Fibroblast of the conjunctiva (primary cell): ENCODE results near the gene TIE1.

Source experiments
- DNase-seq: peaks from one replicate; pipeline ENCODE4 v3.0.0-alpha.2; 2010; ENCODE audit warnings: low read depth

Gene TIE1

DNA sequence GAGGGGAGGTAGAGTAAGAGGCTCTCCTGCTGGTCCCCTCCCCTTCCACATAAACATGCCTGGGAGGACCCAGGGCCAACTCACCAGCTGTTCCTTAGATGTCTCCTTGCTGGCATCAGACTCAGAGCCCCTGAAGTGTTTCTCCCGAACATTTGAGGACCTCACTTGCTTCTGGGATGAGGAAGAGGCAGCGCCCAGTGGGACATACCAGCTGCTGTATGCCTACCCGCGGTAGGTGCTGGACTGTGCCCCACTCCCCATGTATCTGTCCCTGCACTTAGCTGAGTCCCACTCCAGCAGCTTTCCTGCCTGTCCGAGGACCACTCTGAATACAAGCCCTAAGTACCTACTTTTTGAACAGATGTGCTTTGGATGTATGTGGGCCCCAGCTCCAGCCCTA, 37.2 kb downstream of the TIE1 start:
- DNase-seq: no peak

DNA sequence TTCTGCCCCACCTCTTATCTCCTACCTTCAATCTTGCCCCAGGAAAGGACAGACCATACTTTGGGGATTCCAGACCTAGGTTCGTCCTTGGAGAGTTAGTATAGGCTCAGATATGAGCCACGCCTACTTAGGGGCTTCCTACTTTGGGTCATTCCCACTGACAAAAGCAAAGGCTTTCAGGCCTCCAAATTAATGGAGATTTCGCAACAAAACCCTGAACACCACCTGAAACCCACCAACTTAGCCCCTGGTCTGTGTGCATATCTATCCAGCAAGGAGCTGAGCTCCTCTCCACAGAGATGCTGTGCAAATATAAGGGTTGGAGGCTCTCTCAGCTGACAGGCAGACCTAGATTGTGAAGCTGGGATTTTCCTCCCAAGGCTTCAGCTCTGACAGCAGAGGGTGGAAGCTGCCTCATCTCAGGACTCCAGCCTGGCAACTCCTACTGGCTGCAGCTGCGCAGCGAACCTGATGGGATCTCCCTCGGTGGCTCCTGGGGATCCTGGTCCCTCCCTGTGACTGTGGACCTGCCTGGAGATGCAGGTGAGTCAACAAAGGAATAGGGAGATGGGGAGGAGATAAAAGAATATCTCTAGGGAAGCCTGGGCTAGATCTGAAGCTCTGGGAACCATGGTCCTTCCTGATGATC, 38.9 kb downstream of the TIE1 start:
- DNase-seq: no peak

- DNase-seq: no peak
Measured at GRCh38 chr1:43340559-43340958, 39.8 kb downstream of the TIE1 start.

DNA sequence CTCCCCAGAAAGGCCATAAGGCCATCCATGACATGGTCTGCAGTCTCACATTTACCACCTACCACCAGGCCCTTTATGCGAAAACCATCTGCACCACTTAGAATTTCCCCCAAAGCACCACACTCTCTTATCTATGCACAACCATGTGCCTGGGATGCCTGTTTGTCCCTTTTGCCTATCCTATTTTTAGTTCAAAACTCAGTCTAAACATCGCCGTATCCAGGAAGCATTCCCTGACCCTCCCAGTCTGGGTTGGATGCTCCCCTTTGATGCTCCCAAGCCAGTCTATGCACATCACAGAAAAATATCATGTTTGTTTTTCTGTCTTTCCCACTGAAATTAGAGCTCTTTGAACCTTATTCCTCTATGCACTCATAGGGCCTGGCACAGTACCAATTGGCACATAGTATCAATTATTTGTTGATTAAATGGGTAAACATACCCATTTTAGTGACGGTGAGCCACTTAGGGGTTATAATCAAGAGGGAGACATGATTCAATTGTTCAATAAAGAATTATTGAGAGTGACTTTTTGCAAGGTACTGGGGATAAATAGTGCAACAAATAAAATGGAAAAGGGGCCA, 43.6 kb downstream of the TIE1 start:
- DNase-seq: no peak

- no peak for DNase-seq
Measured at GRCh38 chr1:43345120-43345519, 44.3 kb downstream of the TIE1 start.

GRCh38 chr1:43346636-43347035, 45.9 kb downstream of the TIE1 start:
- DNase-seq: no peak

GRCh38 chr1:43348343-43348808, 47.6 kb downstream of the TIE1 start:
- DNase-seq: no peak

DNA sequence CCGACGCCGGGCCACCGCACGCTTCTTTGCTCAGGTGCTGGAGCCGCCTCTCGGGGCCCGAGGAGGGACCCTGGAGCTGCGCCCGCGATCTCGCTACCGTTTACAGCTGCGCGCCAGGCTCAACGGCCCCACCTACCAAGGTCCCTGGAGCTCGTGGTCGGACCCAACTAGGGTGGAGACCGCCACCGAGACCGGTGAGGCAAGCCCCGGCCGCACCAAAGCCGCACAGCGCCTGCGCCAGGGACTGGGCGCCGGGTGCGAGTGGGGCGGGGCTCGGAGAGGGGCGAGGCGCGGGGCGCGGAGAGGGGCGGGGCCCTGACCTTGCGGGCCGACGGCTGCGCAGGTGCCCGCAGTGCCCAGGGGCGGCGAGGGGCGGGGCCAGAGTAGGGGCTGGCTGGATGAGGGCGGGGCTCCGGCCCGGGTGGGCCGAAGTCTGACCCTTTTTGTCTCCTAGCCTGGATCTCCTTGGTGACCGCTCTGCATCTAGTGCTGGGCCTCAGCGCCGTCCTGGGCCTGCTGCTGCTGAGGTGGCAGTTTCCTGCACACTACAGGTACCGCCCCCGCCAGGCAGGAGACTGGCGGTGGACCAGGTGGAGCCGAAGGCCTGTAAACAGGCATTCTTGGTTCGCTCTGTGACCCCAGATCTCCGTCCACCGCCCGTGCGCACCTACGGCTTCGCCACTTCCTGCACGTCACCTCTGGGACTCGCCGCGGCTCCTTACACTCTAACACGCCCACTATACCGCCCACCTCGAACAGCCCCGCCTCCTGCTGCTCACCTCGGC, 48.2 kb downstream of the TIE1 start:
- DNase-seq: no peak

GRCh38 chr1:43349594-43350306, 49.0 kb downstream of the TIE1 start:
- DNase-seq: no peak

DNA sequence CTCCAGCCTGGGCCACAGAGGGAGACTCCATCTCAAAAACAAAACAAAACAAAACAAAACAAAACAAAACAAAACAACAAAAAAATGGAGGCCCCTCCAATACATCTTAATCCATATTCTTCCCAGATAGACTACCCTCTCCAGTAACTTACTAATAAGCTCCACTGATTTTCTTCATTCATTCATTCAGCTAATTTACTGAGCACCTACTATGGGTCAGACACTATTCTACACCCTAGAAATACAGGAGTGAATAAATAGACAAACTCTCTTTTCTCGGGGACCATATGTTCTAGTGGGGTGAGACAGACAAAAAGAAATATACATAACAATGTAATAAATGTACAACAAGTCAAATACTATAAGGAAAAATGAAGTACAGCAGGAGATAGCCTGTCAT, 50.2 kb downstream of the TIE1 start:
- DNase-seq: no peak

- DNase-seq: no peak
Measured at GRCh38 chr1:43351421-43352350, 50.9 kb downstream of the TIE1 start.

- DNase-seq: no peak
Measured at GRCh38 chr1:43352351-43352705, 51.5 kb downstream of the TIE1 start.

- DNase-seq: no peak
Measured at GRCh38 chr1:43352881-43353280, 52.1 kb downstream of the TIE1 start.

GRCh38 chr1:43354471-43354870, 53.7 kb downstream of the TIE1 start:
- DNase-seq: no peak

- no peak for DNase-seq
Measured at GRCh38 chr1:43354936-43355335, 54.2 kb downstream of the TIE1 start.

- no peak for DNase-seq
Measured at GRCh38 chr1:43357251-43357650, 56.5 kb downstream of the TIE1 start.

- no peak for DNase-seq
Measured at GRCh38 chr1:43358121-43358745, 57.5 kb downstream of the TIE1 start.

DNA sequence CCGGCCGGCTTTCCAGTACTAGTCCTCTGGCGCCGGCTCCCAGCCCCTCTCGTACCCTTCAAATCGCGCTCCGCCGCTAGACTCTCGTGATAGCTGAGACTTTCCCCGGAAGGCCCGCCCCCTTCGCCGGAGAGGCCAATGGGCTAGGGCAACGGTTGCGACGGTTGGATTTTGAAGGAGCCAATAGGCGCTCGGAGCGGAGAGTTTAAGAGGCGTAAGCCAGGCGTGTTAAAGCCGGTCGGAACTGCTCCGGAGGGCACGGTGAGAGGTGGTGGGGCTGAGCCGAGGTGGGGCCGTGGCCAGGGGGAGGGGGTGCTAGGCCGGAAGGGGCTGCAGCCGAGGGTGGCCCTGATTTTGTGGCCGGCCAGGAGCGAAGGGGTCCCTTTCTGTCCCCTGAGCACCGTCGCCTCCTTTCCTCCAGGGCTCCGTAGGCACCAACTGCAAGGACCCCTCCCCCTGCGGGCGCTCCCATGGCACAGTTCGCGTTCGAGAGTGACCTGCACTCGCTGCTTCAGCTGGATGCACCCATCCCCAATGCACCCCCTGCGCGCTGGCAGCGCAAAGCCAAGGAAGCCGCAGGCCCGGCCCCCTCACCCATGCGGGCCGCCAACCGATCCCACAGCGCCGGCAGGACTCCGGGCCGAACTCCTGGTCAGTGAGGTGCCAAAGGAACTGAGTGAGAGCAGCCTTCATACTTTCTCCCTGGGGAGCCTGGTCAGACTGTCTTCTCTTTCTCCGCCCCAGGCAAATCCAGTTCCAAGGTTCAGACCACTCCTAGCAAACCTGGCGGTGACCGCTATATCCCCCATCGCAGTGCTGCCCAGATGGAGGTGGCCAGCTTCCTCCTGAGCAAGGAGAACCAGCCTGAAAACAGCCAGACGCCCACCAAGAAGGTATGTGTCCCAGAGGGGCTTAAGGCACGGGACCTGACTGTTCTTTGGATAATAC, 58.2 kb downstream of the TIE1 start, which contains the start of gene CDC20:
CDC20 (plus strand) TSS at position 236 of the 948 bp plus-strand sequence; CDS start at position 471, 235 bp downstream.
- peak; percentile 90 for DNase-seq

GRCh38 chr1:43359696-43360095, 58.9 kb downstream of the TIE1 start:
- no peak for DNase-seq

DNA sequence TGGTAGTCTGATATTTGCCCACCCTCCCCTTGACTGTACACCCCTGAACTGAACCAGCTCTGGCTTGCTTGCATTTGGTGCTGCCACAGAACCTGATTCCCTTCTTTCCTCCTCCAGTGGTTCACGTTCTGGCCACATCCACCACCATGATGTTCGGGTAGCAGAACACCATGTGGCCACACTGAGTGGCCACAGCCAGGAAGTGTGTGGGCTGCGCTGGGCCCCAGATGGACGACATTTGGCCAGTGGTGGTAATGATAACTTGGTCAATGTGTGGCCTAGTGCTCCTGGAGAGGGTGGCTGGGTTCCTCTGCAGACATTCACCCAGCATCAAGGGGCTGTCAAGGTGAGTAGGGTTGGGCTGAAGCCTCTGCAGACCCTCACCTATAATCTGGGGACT, 59.8 kb downstream of the TIE1 start:
- DNase-seq: no peak
